COLO668 (cell line): ENCODE measurements around the gene CLEC4F.
A peak's percentile ranks its signal among the peaks of the same experiment; 100 is the strongest.

Source experiments
- DNase-seq: peaks from one replicate; lab custom pipeline; 2025; ENCODE audit not compliant: unreplicated experiment; lab: John Stamatoyannopoulos, UW

The CLEC4F gene

DNA sequence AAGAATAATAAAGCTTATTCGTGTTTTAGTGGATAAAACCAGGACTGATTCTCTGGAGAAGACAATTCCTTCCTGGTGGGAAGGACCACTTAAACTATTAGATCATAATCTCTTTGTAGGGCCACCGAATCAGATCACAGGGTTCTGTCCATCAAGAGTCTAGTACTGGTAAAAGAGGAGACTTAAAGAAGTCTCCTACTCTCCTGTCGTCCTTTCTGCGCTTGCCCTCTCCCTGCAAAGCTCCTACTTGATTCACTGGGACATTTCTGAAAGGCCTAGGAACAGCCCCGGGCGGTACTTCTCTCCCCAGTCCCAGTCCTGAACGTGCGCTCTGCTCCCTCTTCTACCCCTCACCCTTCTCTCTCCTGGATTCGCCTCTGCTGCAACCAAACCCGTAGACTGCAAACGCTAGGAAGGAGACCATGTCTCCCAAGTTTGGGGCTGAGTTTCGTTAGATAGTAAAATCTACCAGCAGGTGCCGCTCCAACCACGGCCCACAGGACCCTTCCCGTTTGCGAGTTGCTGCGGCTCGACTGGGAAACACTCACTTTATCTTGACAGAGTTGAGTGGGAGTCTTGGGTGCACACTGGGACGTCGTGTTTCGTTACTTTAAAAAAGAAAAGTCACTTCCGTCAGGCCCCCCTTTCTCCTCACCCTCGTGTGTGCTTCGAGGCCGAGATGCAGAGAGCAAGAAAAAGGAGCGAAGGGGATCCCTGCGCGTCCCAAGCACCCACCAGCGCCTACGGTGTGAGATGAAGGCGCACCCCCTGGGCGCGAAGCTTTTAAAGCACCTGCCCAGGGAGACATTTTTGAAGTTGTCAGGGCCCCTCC is 30.9 kb downstream of the CLEC4F start:
- DNase-seq, result peak; percentile 71

DNA sequence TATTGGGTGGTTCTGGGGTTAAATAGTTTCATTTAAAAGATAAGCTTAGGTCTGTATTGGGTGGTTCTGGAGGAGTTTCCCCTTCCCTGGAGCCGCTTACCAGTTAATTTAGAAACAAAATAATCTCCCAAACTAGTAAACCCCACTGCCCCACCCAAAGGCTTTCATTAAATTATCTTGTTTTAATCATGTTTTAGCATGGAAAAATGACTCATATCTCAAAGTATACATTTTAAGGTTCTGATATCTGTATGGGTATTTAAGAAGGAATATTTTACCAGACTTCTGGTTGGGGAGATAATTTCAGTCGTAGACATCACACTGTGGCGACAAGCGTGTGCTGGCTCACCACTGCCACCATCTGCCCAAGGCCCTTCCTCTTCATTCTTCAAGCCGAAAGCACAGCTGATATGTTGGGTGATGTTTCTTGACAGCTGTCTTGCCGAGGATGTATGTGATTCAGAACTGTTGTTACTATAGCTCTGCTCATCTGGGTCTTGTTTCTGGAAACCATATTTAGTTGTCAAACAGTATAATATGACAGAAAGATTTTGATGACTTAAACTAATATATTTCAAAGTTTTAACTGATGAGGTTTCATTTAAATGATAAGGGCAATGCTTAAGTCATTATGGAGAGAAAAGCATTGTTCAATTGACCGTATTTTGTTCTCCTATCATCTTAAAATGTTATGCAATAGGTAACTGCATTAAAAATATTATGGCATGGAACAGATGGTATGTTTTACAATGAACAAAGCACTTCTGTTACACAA is 35.1 kb downstream of the CLEC4F start:
- DNase-seq, result peak; percentile 25

DNA sequence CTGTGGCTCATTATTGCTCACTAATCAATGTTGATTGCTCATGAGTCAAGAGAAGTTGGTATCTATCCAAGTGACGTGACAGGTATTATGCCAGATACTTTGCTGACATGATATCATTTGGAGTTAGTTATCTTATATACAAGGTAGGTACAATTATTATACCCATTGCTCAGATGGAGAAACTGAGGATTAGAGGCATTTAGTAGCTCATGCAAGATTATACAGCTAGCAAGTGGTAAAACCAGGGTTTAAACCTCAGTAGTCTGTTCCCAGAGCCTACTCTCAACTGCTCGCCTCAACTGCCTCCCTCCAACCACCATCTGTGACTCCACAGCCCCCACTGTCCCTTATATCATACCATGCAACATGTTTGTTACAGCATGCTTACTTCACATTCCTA is 36.1 kb downstream of the CLEC4F start:
- DNase-seq, result no peak

DNA sequence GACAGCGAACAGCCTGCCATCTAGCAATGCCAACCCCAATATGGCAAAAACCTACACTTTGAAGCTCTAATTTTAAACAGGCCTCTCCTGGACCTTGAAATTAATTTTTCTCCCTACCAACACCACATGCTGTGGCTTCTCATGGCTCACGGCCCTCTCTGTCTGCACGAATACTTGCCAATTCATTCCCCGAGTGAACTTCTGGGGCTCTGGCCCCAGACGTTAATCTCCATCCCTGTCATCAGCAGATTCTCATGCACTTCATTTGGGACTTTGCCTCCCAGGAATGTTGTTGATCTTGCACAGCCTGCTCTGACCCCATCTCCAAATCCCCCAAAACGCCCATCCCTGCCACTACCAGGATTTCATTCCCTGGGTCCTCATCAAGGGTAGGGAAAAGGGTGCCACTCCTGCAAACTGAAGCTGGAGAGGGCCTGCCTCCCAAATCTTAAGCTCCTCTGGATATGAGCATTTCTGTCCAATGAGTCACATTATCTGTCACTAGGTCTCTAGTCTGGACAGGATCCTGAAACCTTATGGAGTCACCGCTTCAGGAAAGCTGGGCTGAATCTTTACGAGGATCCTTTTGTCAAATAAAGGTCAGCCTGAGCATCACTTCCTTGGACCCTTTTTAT is 40.4 kb downstream of the CLEC4F start:
- no peak for DNase-seq

DNA sequence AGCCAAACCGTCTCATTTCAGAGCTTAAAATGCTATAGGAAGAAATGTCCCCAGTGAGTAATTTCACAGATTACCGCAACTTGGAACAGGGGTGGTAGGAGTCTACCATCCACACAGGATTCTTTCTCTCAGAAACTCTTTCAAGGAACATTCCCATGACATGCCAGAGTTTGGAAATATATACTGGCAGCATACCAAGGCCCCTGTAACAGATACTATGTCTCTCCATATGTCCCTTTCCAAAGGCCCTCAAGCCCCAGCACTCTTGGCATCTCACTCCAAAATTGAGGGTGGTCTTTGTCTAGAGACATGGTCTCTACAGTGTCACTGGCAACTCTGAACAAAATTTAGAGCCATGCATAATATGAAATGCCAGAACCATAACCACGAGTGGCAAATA is 40.9 kb downstream of the CLEC4F start:
- DNase-seq, result no peak

DNA sequence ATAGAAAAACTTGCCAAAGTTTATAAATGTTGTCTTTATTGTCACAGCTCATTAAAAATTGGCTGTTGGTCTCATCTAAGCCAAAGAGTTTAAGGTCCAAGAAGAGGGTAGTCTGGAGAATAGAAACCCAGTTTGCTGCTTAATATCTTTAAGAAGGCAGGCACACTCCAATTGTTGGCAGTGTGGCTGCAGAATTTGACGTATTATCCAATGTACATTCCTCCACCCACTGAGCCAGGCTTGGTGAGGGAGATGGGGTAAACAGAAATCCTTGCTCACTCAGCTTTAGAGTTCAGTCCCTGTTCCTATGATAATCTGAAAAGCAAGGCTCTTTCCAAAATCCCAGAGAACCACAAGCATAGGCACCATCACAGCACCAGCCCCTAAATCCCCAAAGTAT is 41.7 kb downstream of the CLEC4F start:
- DNase-seq, result no peak

DNA sequence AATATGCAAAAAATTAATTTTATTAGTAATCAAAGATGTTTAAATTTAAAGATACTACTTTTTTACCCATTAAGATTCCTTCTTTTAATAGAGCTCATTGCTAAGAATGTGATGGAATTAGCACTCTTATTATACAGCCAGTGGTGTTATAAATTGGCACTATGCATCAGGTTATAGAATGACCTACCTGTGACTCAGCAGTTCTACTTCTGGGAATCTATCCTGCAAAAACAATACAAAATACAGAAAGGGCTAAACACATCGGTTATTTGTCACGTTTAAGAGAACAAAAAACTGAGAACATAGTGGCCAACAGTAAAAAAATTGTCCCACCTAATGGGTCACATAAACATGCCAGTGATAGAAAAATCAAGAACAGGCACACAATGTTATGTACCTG is 42.9 kb downstream of the CLEC4F start:
- DNase-seq, result no peak

DNA sequence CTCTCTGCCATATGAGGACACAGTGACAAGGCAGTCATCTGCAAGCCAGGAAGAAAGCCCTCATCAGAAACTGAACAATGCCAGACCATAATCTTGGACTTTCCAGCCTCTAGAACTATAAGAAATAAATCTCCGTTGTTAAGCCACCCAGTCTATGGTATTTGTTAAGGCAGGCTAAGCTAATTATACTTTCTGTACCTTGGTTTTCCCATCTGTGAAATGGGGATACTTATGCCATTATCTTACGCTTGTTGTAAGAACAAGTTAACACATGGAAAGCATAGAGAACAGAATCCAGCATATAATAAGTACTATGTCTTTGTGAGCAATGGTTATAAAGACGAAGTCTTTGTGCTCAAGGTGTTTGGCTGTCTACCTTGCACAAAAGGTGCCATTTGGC is 44.1 kb downstream of the CLEC4F start:
- no peak for DNase-seq

DNA sequence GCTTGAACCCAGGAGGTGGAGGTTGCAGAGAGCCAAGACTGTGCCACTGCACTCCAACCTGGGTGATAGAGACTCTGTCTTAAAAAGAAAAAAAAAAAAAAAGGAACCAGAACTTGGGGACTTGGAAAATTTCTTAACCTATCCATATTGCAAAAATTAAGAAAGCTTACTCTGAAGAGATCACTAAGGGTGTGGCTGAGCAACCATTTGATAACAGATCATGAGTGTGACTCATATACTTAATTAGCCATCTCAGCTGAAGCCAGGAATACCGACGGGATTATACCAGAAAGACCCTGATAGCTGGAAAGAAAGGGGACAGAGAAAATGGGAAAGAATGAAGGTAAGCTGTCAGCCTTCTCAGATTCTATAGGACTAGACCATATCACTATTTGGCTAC is 45.3 kb downstream of the CLEC4F start:
- DNase-seq, result no peak

DNA sequence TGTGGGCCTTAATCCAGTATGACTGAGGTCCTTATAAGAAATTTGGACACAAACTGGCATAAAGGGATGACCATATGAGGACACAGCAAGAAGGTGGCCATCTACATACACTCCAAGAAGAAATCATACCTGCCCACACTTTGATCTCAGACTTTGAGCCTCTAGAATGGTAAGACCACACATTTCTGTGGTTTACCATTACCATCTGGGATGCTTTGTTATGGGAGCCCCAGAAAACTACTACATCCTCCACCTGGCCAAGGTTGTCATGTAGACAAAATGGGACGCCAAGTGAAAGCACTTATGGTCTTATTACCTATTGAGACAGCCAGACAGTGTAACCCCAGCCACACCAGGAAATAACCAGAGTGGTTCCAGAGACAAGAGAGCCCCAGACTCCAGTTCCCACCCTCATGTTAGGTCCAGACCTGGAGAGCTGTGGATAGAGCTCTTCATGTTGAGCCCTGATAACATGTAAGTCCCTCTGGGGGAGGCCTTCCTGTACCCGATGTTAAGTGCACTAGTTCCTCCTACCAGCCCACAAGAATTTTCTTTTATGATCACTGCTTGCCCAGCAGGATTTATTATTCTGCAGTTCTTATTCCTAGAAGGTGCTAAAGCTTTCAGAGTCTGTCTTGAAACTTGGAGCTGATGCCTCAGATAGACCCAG is 47.8 kb downstream of the CLEC4F start:
- DNase-seq, result no peak

DNA sequence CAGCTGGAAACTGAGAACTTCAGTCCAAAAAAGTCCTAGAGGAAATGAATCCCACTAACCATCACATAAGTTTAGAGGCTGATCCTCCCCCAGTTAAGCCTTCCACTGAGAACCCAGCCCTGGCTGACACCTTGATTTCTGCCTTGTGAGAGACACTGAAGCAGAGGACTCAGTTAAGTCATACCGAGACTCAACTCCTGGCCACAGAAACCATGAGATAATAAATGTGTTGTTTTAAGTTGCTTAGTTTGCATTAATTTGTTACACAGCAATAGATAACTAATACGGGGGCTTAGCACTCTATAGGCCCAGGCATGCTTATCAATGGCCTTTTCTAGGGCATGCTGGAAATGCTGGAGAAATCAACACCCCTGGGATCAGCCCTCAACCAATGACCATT is 49.0 kb downstream of the CLEC4F start:
- DNase-seq, result no peak

DNA sequence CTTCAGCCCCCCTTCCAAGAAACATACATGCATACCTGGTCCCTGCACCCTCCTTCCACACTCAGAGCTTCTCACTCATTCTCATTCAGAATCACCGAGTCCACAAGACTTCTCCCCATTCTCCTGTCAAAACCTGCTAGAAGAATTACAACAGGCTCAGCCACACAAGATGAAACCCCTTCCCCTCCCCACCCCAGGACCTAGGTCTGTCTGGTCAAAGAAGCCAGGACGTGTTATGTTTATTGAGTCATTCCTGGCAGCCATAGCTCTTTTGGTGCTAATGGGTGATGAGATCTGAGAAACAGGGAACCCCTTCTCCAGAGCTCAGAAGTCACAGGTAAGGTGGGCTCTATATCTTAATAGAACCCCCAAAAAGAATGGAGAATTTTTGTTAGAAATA is 50.9 kb downstream of the CLEC4F start:
- no peak for DNase-seq

DNA sequence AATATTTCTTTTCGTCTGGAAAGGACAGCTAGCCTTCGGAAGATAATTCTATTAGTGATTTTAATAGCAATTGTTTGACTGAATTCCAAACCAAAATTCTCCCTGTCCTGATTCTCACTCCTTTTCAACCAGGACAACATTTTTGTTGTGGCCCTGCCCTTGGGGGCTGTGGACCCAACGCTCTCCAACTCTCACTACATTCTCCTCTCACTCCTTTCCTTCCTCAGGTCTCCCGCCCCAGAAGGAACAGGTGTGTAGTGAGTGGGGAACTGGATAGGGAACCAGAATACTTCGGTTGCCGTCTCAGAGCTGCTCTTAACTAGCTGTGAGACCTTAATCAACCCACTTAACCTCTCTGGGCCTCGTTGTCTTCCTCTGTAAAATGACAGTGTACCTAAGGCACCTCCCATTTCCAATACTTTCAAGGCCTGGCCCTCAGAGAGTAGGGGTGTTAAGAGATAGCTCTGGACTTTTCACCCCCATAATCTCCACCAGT is 51.8 kb downstream of the CLEC4F start:
- no peak for DNase-seq

DNA sequence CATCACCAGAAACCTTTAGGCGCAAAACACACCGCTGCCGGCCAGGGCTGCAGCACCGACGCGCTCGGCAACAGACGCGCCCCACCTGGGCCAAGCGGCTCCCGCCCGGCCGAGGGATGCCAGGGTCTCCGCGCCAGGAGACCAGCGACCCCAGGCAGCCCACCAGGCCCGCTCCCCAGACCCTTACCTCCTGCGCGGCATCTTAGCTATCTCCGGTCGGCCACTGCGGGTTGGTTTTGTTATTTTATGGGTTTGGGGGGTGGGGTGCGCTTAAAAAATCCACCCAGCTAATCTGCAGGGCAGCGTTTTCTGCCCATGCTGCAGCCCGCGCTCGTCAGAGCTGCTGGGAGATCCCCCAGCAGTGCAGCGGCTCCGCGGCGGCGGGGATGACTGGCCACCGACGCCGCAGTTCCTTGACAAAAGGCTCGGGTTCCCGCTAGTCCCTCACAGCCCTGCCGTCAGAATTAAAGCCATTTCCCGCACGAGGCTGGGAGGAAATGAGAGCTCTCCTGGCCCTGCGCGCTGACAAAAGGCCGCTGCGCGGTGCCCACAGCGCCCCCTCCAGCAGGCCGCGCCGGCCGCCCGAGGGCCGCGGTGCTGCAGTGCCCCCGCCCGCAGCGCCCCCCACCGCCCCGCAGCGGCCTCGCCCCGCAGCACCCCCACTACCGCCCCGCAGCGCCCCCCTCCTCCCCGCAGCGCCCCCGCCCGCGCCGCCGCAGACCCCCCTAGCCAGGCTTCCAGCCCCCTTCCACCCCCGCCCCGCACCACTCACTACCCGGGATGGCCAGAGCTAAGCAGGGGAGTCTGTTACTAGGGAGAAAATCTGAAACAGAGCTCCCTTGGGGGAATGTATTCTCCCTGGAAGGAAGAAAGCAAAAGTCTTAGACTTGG is 52.5 kb downstream of the CLEC4F start, which contains the start of gene ADD2:
ADD2 (minus strand) TSS at position 502 of the 891 bp plus-strand sequence. CDS start 61,792 bp downstream, outside the sequence.
- peak; percentile 83 for DNase-seq

DNA sequence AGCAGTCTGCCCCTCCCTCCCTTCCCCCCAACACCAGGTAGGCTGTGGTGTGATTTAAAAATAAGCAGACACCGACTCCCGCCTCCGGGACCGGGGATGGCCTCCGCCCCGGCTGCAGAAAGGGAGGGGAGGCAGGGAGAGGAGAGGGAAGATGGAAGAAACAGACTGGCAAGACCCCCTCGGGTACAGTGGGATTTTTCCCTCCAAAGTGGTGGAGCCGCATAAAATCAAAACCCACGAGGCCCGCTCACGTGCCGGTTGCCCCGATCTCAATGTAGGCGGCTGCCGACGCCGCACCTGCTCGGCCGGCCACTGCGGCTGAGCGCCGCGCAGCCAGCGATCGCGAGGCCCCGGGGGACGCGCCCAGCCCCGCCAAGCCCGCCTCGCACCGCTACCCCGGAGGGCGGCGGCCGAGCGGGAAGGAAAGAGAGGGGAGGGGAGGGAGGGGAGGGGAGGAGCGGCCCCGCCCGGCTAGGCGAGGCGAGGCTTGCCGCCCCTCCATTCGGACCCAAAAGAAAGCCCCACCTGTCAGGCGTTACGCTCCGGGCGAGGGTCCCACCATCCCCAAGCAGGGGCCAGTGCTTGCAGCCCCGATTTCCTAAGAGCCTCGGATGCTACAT is 53.2 kb downstream of the CLEC4F start:
- DNase-seq, result peak; percentile 83

DNA sequence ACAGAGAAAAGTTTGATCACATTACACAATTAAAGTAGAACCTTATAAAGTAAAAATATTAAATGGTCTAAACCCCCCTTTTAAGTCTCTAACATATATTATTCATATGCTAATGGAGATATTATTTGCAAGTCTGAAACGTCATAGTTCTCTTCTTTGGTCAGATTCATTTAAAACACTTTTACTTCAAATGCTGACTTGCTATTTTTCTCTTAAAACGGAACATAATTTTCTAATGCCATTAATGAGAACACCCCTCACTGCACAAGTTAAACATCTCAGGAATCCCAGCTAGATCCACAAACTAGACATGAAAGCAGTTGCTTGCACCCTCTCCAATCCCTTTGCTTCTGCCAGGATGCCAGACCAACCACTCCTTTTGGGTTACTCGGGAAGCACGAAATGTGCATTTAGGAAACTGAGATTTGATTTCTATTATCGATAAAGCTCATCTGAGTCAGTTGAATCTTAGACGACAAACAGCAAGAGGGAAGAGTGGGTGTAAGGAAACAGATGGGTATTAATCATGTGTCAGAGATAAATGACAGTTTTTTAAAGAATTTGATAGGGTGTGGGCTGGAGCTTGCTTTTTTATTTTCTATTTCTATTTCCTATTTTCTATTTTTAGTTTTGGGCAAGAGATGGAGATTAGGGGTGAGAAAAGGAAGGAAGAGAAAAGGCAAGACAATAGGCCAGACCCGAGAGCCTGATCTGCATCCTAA is 53.9 kb downstream of the CLEC4F start:
- no peak for DNase-seq

DNA sequence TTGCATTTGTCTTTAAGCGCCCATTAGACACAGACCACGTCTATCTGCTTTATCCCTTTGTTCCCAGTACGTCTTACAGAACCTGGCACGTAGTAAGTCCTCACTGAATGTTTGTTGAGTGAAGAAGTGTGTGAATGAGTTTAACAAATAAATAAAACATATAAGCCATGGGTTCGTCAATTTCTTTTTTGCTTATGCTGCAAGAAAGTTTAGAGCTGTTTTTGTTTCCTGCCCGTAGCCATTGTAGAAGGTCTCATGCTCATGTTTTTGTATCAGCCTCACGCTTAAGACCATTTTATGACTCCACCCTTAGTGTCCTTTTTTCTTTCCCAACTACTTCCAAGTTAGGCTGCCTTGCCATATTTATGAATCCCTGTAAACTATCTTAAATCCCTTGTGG is 54.9 kb downstream of the CLEC4F start:
- DNase-seq, result no peak

DNA sequence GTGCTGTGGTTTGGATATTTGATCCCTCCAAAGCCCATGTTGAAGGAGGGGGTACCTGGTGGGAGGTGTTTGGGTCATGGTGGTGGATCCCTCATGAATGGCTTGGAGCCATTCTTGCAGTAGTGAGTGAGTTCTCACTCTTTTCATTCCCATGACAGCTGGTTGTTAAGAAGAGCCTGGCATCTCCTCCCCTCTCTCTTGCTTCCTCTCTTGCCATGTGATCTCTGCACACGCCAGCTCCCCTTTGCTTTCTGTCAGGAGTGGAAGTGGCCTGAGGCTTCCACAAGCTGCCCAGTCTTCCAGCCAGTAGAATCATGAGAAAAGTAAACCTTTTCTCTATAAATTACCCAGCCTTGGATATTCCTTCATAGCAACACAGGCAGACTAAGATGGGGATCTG is 61.0 kb downstream of the CLEC4F start:
- DNase-seq, result no peak
